ENCODE measurements around the gene ZCCHC18. TPM values are rescaled to one million over a fixed set of nuclear protein-coding genes. Genes with fewer than 3 reads are reported as not detected.

The ZCCHC18 gene
- total and polyA plus RNA-seq, 9 of the 15 experiments (the other 6 are each of a cell fraction or from before 2014, with no cell fraction given) = not detected

- H3K27me3 ChIP-seq (ENCODE audit: control insufficient read depth in 2 of 2, insufficient read depth in 2 of 2, low read length in 2 of 2) = no peaks in the 10 kb centered on the region; a peak in 1 of 5 replicates
- no peaks in the 10 kb centered on the region for H4K20me1 ChIP-seq (replicated peaks; ENCODE audit: control insufficient read depth, insufficient read depth, low read length)
- in situ Hi-C loops (cut with MboI) (no loop called here), intact Hi-C loops (cut with micrococcal nuclease) (no loop called here)
- ChIA-PET POLR2A (no interaction called here), CTCF (ENCODE audit: low intra/inter-chr PET ratio) (no interaction called here)
- H3K27ac ChIP-seq (ENCODE audit: extremely low read depth, low read depth, low read length) = no peak overlapping the region
- no peak overlapping the region for H3K9ac ChIP-seq (ENCODE audit: insufficient read depth in 1 of 2, low read depth in 2 of 2, low read length in 2 of 2)
- ATAC-seq (no peak), DNase-seq (ENCODE audit: extremely low read depth in 1 of 4, low spot score in 3 of 4) (no peak), FAIRE-seq (no peak)
- no peaks in the 10 kb centered on the region for H3K36me3 ChIP-seq (ENCODE audit: control insufficient read depth, insufficient read depth, low read length)
- no peaks in the 10 kb centered on the region for H3K79me2 ChIP-seq (ENCODE audit: control insufficient read depth, insufficient read depth, low read length)
- H3K4me3 ChIP-seq = no peak overlapping the region
- H3K4me1 ChIP-seq (replicated peaks in 1 of 2; ENCODE audit: control insufficient read depth in 2 of 2, insufficient read depth in 2 of 2, low read length in 2 of 2) = no peaks in the 10 kb centered on the region
- WGBS (ENCODE audit: insufficient coverage, low coverage, missing lambda C conversion rate) = 5% methylated on average over 3 of the region's 10 CpGs
- H3K4me2 ChIP-seq (ENCODE audit: insufficient read depth, low read length) = no peak overlapping the region
- H3K9me3 ChIP-seq (replicated peaks; ENCODE audit: control insufficient read depth, insufficient read depth, low read depth, low read length) = no peaks in the 10 kb centered on the region
- H2AFZ ChIP-seq (ENCODE audit: low read depth, low read length) = no peak overlapping the region
- no TSS peak for BruUV-seq (replicated peaks)
- H3K9me1 ChIP-seq (ENCODE audit: control insufficient read depth, insufficient read depth, low read length) = no peaks in the 10 kb centered on the region
- TF ChIP-seq ZNF408 (CRISPR knock-in tag; IDR thresholded peaks at IDR 0.05; ENCODE audit: low read depth) (no peak), NFIX (CRISPR knock-in tag; IDR thresholded peaks at IDR 0.05; ENCODE audit: low read depth) (no peak), MIER1 (IDR thresholded peaks at IDR 0.05; ENCODE audit: low read depth) (no peak), HMGN3 (IDR thresholded peaks at IDR 0.05; ENCODE audit: borderline replicate concordance, extremely low read depth, insufficient read length, low read depth, low read length) (no peak), ELF1 (tag; IDR thresholded peaks at IDR 0.05) (no peak), HDAC2 (IDR thresholded peaks at IDR 0.05) (no peak), CCNT2 (IDR thresholded peaks at IDR 0.05; ENCODE audit: borderline replicate concordance, extremely low read depth, insufficient read length, low read depth, low read length) (no peak), ZNF77 (CRISPR knock-in tag; IDR thresholded peaks at IDR 0.05) (no peak), CBX2 (IDR thresholded peaks at IDR 0.05; ENCODE audit: insufficient read depth, low read length, poor library complexity, severe bottlenecking) (no peak), MLX (CRISPR knock-in tag; conservative IDR thresholded peaks at IDR 0.05) (no peak), CREB3L1 (IDR thresholded peaks at IDR 0.05; ENCODE audit: borderline replicate concordance, low read depth) (no peak), ASH1L (IDR thresholded peaks at IDR 0.05; ENCODE audit: borderline replicate concordance, low read depth, partially characterized antibody) (no peak), PHF8 (IDR thresholded peaks at IDR 0.05; ENCODE audit: borderline replicate concordance, low read length) (no peak), CBFB (CRISPR knock-in tag; IDR thresholded peaks at IDR 0.05) (no peak), PBX2 (CRISPR knock-in tag; IDR thresholded peaks at IDR 0.05; ENCODE audit: low read depth) (no peak), PBX2 (tag; conservative IDR thresholded peaks at IDR 0.05; ENCODE audit: low read depth) (no peak)
- TF ChIP-seq, protein P1, sequence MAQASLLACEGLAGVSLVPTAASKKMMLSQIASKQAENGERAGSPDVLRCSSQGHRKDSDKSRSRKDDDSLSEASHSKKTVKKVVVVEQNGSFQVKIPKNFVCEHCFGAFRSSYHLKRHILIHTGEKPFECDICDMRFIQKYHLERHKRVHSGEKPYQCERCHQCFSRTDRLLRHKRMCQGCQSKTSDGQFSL (CRISPR knock-in tag; IDR thresholded peaks at IDR 0.05) = no peak
- TF ChIP-seq, protein P1 (tag; IDR thresholded peaks at IDR 0.05) = no peak
These were observed 7.6 kb upstream of the ZCCHC18 start for GRCh38 chrX:104104676-104105075.
